ENCODE data around the gene RPA1. TPM values are rescaled to one million over a fixed set of nuclear protein-coding genes. Genes with fewer than 3 reads are reported as not detected.

Gene RPA1
- total RNA-seq, 1 experiment from 2014 or later, result 69.1 TPM

DNA sequence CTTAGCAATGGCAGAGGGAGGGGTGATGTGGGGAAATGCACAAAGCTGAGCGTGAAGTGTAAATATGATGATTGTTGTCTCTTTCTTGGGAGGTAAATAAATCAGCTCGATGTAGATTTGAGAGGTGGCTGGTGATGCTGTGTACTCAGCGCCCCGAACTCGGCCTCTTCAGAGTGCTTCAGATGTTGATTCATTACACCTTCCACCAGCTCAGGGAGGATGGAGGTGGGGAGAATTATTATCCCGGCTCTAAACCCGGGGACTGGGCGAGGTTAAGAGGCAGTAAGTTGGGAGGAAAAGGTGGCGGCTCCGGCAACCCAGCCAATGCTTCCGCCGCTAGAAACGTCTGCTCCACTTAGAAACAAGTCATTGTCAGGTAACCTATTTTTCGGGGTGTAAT is 86.5 kb downstream of the RPA1 start:
- Histone ChIP-seq H3K4me2 (ENCODE audit: low read length) (no peak overlapping the region), H3K9me3 (ENCODE audit: low read length) (no peaks in the 10 kb centered on the region), H3K4me3 (ENCODE audit: low read length) (no peak overlapping the region), H2AFZ (ENCODE audit: low read length) (no peak overlapping the region), H3F3A (ENCODE audit: low read length, unreplicated experiment) (no peaks in the 10 kb centered on the region), H3K9me2 (replicated peaks; ENCODE audit: low read length) (no peaks in the 10 kb centered on the region), H3K27me3 (ENCODE audit: low read length) (no peaks in the 10 kb centered on the region), H3K27ac (ENCODE audit: low read length) (no peak overlapping the region), H4K20me1 (ENCODE audit: low read length) (no peaks in the 10 kb centered on the region), H3K79me2 (ENCODE audit: low read length) (no peaks in the 10 kb centered on the region), H3K9ac (ENCODE audit: low read length) (no peak overlapping the region), H3K4me1 (ENCODE audit: insufficient read depth, low read length) (no peaks in the 10 kb centered on the region), H3K36me3 (ENCODE audit: low read depth, low read length) (no peaks in the 10 kb centered on the region)
- ATAC-seq (no peak), DNase-seq (no peak)
- no peak for TF ChIP-seq EZH2phosphoT487 (IDR thresholded peaks at IDR 0.05; ENCODE audit: borderline replicate concordance, low read length)
- TF ChIP-seq CTCF (conservative IDR thresholded peaks at IDR 0.05; ENCODE audit: low read depth, low read length), result no peak
- no peak for TF ChIP-seq EZH2 (IDR thresholded peaks at IDR 0.05; ENCODE audit: low read length, unreplicated experiment)
- BruUV-seq (replicated peaks), result no TSS peak
- CTCF ChIA-PET, result no interaction called here
- POLR2A ChIA-PET (ENCODE audit: unreplicated experiment), result no interaction called here
- intact Hi-C loops (cut with micrococcal nuclease), result no loop called here

- Histone ChIP-seq H3K36me3 (ENCODE audit: low read depth, low read length) (no peaks in the 10 kb centered on the region), H4K20me1 (ENCODE audit: low read length) (no peaks in the 10 kb centered on the region), H3F3A (ENCODE audit: low read length, unreplicated experiment) (no peaks in the 10 kb centered on the region), H3K79me2 (ENCODE audit: low read length) (no peaks in the 10 kb centered on the region), H3K4me1 (ENCODE audit: insufficient read depth, low read length) (no peaks in the 10 kb centered on the region), H3K9me3 (ENCODE audit: low read length) (no peaks in the 10 kb centered on the region), H3K9ac (ENCODE audit: low read length) (no peak overlapping the region), H3K4me2 (ENCODE audit: low read length) (no peak overlapping the region), H3K27ac (ENCODE audit: low read length) (no peak overlapping the region), H3K4me3 (ENCODE audit: low read length) (no peak overlapping the region), H3K27me3 (ENCODE audit: low read length) (no peaks in the 10 kb centered on the region), H2AFZ (ENCODE audit: low read length) (no peak overlapping the region), H3K9me2 (replicated peaks; ENCODE audit: low read length) (no peaks in the 10 kb centered on the region)
- no TSS peak for BruUV-seq (replicated peaks)
- CTCF ChIA-PET, result no interaction called here
- TF ChIP-seq CTCF (conservative IDR thresholded peaks at IDR 0.05; ENCODE audit: low read depth, low read length), result no peak
- no peak for TF ChIP-seq EZH2phosphoT487 (IDR thresholded peaks at IDR 0.05; ENCODE audit: borderline replicate concordance, low read length)
- TF ChIP-seq EZH2 (IDR thresholded peaks at IDR 0.05; ENCODE audit: low read length, unreplicated experiment), result no peak
- POLR2A ChIA-PET (ENCODE audit: unreplicated experiment), result no interaction called here
- ATAC-seq (no peak), DNase-seq (no peak)
- intact Hi-C loops (cut with micrococcal nuclease), result no loop called here
Observed at GRCh38 chr17:1916963-1917715, 87.3 kb downstream of the RPA1 start.

GRCh38 chr17:1918346-1919162 is 88.7 kb downstream of the RPA1 start:
- H3K79me2 ChIP-seq (ENCODE audit: low read length), result no peaks in the 10 kb centered on the region
- DNase-seq, result no peak
- TF ChIP-seq EZH2 (IDR thresholded peaks at IDR 0.05; ENCODE audit: low read length, unreplicated experiment) (no peak), CTCF (conservative IDR thresholded peaks at IDR 0.05; ENCODE audit: low read depth, low read length) (no peak), EZH2phosphoT487 (IDR thresholded peaks at IDR 0.05; ENCODE audit: borderline replicate concordance, low read length) (no peak)
- BruUV-seq (replicated peaks), result no TSS peak
- H3K27ac ChIP-seq (ENCODE audit: low read length), result no peak overlapping the region
- CTCF ChIA-PET, result no interaction called here
- intact Hi-C loops (cut with micrococcal nuclease), result no loop called here
- H4K20me1 ChIP-seq (ENCODE audit: low read length), result no peaks in the 10 kb centered on the region
- no peak for ATAC-seq
- no peak overlapping the region for H3K4me3 ChIP-seq (ENCODE audit: low read length)
- H3K9me2 ChIP-seq (replicated peaks; ENCODE audit: low read length), result no peaks in the 10 kb centered on the region
- H3K9ac ChIP-seq (ENCODE audit: low read length), result no peak overlapping the region
- H3K36me3 ChIP-seq (ENCODE audit: low read depth, low read length), result no peaks in the 10 kb centered on the region
- no peaks in the 10 kb centered on the region for H3K9me3 ChIP-seq (ENCODE audit: low read length)
- no peak overlapping the region for H2AFZ ChIP-seq (ENCODE audit: low read length)
- H3F3A ChIP-seq (ENCODE audit: low read length, unreplicated experiment), result no peaks in the 10 kb centered on the region
- POLR2A ChIA-PET (ENCODE audit: unreplicated experiment), result no interaction called here
- H3K4me1 ChIP-seq (ENCODE audit: insufficient read depth, low read length), result no peaks in the 10 kb centered on the region
- no peaks in the 10 kb centered on the region for H3K27me3 ChIP-seq (ENCODE audit: low read length)
- no peak overlapping the region for H3K4me2 ChIP-seq (ENCODE audit: low read length)

Measured in PC-3 (cell line).